ENCODE measurements around the gene VPS26C. TPM values are rescaled to one million over a fixed set of nuclear protein-coding genes. Genes with fewer than 3 reads are reported as not detected.

The VPS26C gene
- total RNA-seq, 1 experiment from 2014 or later = 42.1 TPM

DNA sequence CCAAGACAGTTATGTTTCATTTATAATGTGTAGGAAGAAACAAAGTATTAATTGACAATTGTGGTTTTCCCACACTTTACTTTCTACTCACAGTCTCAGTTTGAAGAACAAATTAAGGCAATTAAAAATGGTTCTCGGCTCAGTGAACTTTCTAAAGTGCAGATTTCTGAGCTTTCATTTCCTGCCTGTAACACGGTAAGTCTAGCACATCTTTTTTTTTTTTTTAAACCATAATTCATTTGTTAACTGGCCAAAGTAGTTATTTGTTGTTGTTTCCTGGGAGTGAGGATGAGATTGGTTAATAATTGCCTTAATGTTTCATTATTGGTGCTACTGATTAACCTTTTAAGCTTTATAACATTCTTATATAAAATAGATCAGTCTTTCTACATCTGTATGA lies 75.1 kb downstream of the VPS26C start:
- Histone ChIP-seq H3K4me3 (replicated peaks in 1 of 2; ENCODE audit: low read depth in 1 of 2, low read length in 2 of 2) (no peak overlapping the region), H3K27me3 (ENCODE audit: insufficient read depth, low read length) (no peaks in the 10 kb centered on the region), H3K4me2 (ENCODE audit: low read length) (no peak overlapping the region), H3K9me3 (ENCODE audit: control insufficient read depth in 1 of 2, insufficient read depth in 1 of 2, low read depth in 1 of 2, low read length in 2 of 2) (no peaks in the 10 kb centered on the region), H3K9ac (ENCODE audit: low read length) (no peak overlapping the region), H3K79me2 (ENCODE audit: insufficient read depth, low read length) (no peaks in the 10 kb centered on the region), H4K20me1 (ENCODE audit: insufficient read depth) (no peaks in the 10 kb centered on the region), H3K4me1 (ENCODE audit: control insufficient read depth in 1 of 2, insufficient read depth in 2 of 2, low read length in 2 of 2) (peaks cover 11 to 26% of the 10 kb centered on the region in 2 experiments), H3K27ac (ENCODE audit: low read depth, low read length) (no peak overlapping the region), H2AFZ (ENCODE audit: low read depth, low read length, poor library complexity, severe bottlenecking) (no peak overlapping the region), H3K9me2 (ENCODE audit: insufficient read depth) (no peaks in the 10 kb centered on the region), H3K36me3 (ENCODE audit: control insufficient read depth in 1 of 2, insufficient read depth in 2 of 2, low read length in 2 of 2) (peaks cover 21 to 38% of the 10 kb centered on the region in 2 experiments; a peak in 3 of 4 replicates)
- no peak for ATAC-seq
- BruUV-seq (replicated peaks) = no TSS peak
- RAD21 ChIA-PET (ENCODE audit: low non-redundant PET in 1 of 2, low total read pairs in 2 of 2, uncharacterized antibody in 2 of 2, unreplicated experiment in 2 of 2) = no interaction called here
- CTCF ChIA-PET = no interaction called here
- TF ChIP-seq CEBPB (IDR thresholded peaks at IDR 0.05; ENCODE audit: low read depth) (no peak), EZH2 (IDR thresholded peaks at IDR 0.05) (no peak), ELF1 (IDR thresholded peaks at IDR 0.05; ENCODE audit: borderline replicate concordance, low read depth) (no peak), ZFX (IDR thresholded peaks at IDR 0.05) (no peak)
- TF ChIP-seq, protein P1, sequence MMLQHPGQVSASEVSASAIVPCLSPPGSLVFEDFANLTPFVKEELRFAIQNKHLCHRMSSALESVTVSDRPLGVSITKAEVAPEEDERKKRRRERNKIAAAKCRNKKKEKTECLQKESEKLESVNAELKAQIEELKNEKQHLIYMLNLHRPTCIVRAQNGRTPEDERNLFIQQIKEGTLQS (IDR thresholded peaks at IDR 0.05) = no peak
- TF ChIP-seq, protein P2, sequence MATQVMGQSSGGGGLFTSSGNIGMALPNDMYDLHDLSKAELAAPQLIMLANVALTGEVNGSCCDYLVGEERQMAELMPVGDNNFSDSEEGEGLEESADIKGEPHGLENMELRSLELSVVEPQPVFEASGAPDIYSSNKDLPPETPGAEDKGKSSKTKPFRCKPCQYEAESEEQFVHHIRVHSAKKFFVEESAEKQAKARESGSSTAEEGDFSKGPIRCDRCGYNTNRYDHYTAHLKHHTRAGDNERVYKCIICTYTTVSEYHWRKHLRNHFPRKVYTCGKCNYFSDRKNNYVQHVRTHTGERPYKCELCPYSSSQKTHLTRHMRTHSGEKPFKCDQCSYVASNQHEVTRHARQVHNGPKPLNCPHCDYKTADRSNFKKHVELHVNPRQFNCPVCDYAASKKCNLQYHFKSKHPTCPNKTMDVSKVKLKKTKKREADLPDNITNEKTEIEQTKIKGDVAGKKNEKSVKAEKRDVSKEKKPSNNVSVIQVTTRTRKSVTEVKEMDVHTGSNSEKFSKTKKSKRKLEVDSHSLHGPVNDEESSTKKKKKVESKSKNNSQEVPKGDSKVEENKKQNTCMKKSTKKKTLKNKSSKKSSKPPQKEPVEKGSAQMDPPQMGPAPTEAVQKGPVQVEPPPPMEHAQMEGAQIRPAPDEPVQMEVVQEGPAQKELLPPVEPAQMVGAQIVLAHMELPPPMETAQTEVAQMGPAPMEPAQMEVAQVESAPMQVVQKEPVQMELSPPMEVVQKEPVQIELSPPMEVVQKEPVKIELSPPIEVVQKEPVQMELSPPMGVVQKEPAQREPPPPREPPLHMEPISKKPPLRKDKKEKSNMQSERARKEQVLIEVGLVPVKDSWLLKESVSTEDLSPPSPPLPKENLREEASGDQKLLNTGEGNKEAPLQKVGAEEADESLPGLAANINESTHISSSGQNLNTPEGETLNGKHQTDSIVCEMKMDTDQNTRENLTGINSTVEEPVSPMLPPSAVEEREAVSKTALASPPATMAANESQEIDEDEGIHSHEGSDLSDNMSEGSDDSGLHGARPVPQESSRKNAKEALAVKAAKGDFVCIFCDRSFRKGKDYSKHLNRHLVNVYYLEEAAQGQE (IDR thresholded peaks at IDR 0.05; ENCODE audit: low read depth) = no peak
- TF ChIP-seq, protein P3, sequence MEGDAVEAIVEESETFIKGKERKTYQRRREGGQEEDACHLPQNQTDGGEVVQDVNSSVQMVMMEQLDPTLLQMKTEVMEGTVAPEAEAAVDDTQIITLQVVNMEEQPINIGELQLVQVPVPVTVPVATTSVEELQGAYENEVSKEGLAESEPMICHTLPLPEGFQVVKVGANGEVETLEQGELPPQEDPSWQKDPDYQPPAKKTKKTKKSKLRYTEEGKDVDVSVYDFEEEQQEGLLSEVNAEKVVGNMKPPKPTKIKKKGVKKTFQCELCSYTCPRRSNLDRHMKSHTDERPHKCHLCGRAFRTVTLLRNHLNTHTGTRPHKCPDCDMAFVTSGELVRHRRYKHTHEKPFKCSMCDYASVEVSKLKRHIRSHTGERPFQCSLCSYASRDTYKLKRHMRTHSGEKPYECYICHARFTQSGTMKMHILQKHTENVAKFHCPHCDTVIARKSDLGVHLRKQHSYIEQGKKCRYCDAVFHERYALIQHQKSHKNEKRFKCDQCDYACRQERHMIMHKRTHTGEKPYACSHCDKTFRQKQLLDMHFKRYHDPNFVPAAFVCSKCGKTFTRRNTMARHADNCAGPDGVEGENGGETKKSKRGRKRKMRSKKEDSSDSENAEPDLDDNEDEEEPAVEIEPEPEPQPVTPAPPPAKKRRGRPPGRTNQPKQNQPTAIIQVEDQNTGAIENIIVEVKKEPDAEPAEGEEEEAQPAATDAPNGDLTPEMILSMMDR (IDR thresholded peaks at IDR 0.05 in 2 of 3, conservative IDR thresholded peaks at IDR 0.05 in 1 of 3; ENCODE audit: borderline replicate concordance in 1 of 3, insufficient read depth in 1 of 3, low read depth in 2 of 3, low read length in 2 of 3) = no peak
- no peak for DNase-seq (ENCODE audit: low read depth, low spot score)
- intact Hi-C loops (cut with micrococcal nuclease) = no loop called here
- POLR2A ChIA-PET = no interaction called here
